NCI-H2171 treated with DMSO at 0.1 percent for 48 hours (cell line): Measurements from ENCODE around the gene NRN1L.
A peak's percentile ranks its signal among the peaks of the same experiment; 100 is the strongest.

Experiments used
- DNase-seq: peaks from one replicate; lab custom pipeline; 2025; lab: John Stamatoyannopoulos, UW

NRN1L gene

GRCh38 chr16:67917140-67917851 is 32.6 kb downstream of the NRN1L start:
- peak; percentile 16 for DNase-seq

GRCh38 chr16:67917852-67918236 is 33.2 kb downstream of the NRN1L start:
- no peak for DNase-seq

GRCh38 chr16:67919622-67920221 is 35.0 kb downstream of the NRN1L start:
- no peak for DNase-seq

GRCh38 chr16:67922221-67922620 is 37.5 kb downstream of the NRN1L start:
- DNase-seq = no peak

GRCh38 chr16:67922740-67923139 is 38.1 kb downstream of the NRN1L start:
- peak; percentile 33 for DNase-seq

- DNase-seq = peak; percentile 92
These were observed 38.9 kb downstream of the NRN1L start for GRCh38 chr16:67923414-67924116.

- no peak for DNase-seq
These were observed 39.6 kb downstream of the NRN1L start for GRCh38 chr16:67924140-67924906.

GRCh38 chr16:67926181-67926750 is 41.6 kb downstream of the NRN1L start:
- DNase-seq = peak; percentile 98

- no peak for DNase-seq
These were observed 42.7 kb downstream of the NRN1L start for GRCh38 chr16:67927131-67927941.

- no peak for DNase-seq
These were observed 43.5 kb downstream of the NRN1L start for GRCh38 chr16:67928147-67928546.

- peak; percentile 70 for DNase-seq
These were observed 44.1 kb downstream of the NRN1L start for GRCh38 chr16:67928561-67929364.

- no peak for DNase-seq
These were observed 45.5 kb downstream of the NRN1L start for GRCh38 chr16:67930191-67930590.

- no peak for DNase-seq
These were observed 46.1 kb downstream of the NRN1L start for GRCh38 chr16:67930678-67931211.

- DNase-seq = no peak
These were observed 47.2 kb downstream of the NRN1L start, which contains the start of gene CTRL for GRCh38 chr16:67931712-67932461. CTRL (minus strand) TSS chr16:67931862; CDS start chr16:67931852, 10 bp downstream.

GRCh38 chr16:67932462-67932840 is 47.8 kb downstream of the NRN1L start:
- no peak for DNase-seq

GRCh38 chr16:67933805-67934204 is 49.1 kb downstream of the NRN1L start:
- DNase-seq = no peak

- peak; percentile 25 for DNase-seq
These were observed 49.8 kb downstream of the NRN1L start for GRCh38 chr16:67934306-67935100.

- DNase-seq = no peak
These were observed 50.4 kb downstream of the NRN1L start for GRCh38 chr16:67935101-67935401.
